GM12878 (cell line): ENCODE results near the gene PLPPR2. TPM values are rescaled to one million over a fixed set of nuclear protein-coding genes. Genes with fewer than 3 reads are reported as not detected.
A peak's percentile ranks its signal among the peaks of the same experiment; 100 is the strongest.

Experiments used
- BCL11A ChIP-seq: IDR thresholded peaks from 2 replicates; pipeline ENCODE4 v1.6.1; 2011; ENCODE audit warnings: low read depth, low read length
- BMI1 ChIP-seq: fragments of 450-650 bp; IDR thresholded peaks from 2 replicates; pipeline ENCODE4 v1.6.1; 2016; ENCODE audit warnings: mild to moderate bottlenecking, moderate library complexity, borderline replicate concordance
- CHD4 ChIP-seq: fragments of 200-600 bp; sonication (generic); IDR thresholded peaks from 2 replicates; pipeline ENCODE4 v1.6.1; 2016; ENCODE audit warnings: mild to moderate bottlenecking
- MTA2 ChIP-seq: fragments of 450-650 bp; IDR thresholded peaks from 2 replicates; pipeline ENCODE4 v1.6.1; 2016; ENCODE audit warnings: low read depth, mild to moderate bottlenecking, moderate library complexity
- RUNX3 ChIP-seq: IDR thresholded peaks from 2 replicates; pipeline ENCODE4 v1.6.1; 2012; ENCODE audit warnings: low read length, inconsistent platforms
- SREBF2 ChIP-seq: IDR thresholded peaks from 2 replicates; pipeline ENCODE4 v1.6.1; 2012; ENCODE audit warnings: mild to moderate bottlenecking, low read length
- polyA plus RNA-seq, 11 experiments: library from polyadenylated mRNA; depleted of rRNA in 4 of 11; unstranded in 6 of 11; stranded (reverse) in 5 of 11; fragments of >200 nt; fragmentation: Nextera tagmentation in 4 of 11; fragmentation: Illumina TruSeq in 1 of 11; extraction: Ambion mirVana in 4 of 11; extraction: Trizol in 1 of 11; gene quantifications; 1 replicate in 1 of 11; 2 replicates in 10 of 11; pipeline versions ENCODE4 v1.2.1 to v1.2.3, GENCODE V29; 2011 to 2016; ENCODE audit warnings: inconsistent platforms in 2 of 11, missing spikeins in 2 of 11, low read depth in 1 of 11
- total RNA-seq, 4 experiments: library from RNA; depleted of rRNA in 3 of 4; stranded (reverse); fragments of >200 nt in 3 of 4; fragmentation: Illumina TruSeq in 1 of 4; extraction: Trizol in 1 of 4; gene quantifications; 2 replicates each; pipeline versions ENCODE4 v1.2.1 to v1.2.3, GENCODE V29; 2013 to 2021
- TF ChIP-seq, protein P1 (sequence below): fragments of 450-650 bp; formaldehyde crosslinking; IDR thresholded peaks from 2 replicates; pipeline ENCODE4 v1.4.0; 2020; ENCODE audit warnings: mild to moderate bottlenecking, moderate library complexity
- TF ChIP-seq, protein P2 (sequence below): IDR thresholded peaks from 2 replicates; pipeline ENCODE4 v1.6.1; 2012; ENCODE audit warnings: low read depth, low read length, improper control_type of control experiment
- TF ChIP-seq, protein P3 (sequence below): fragments of 450-650 bp; conservative IDR thresholded peaks from 2 replicates; pipeline ENCODE4 v1.6.1; 2017; ENCODE audit warnings: mild to moderate bottlenecking, moderate library complexity
- TF ChIP-seq, protein P4 (sequence below): fragments of 450-650 bp; formaldehyde crosslinking; IDR thresholded peaks from 2 replicates; pipeline ENCODE4 v1.4.0; 2022; ENCODE audit warnings: mild to moderate bottlenecking, moderate library complexity
- TF ChIP-seq, protein P5 (sequence below): IDR thresholded peaks from 2 replicates; pipeline ENCODE4 v1.6.1; 2012; ENCODE audit warnings: mild to moderate bottlenecking, low read depth, low read length

PLPPR2 gene
- total and polyA plus RNA-seq, 10 of the 15 experiments (the other 5 are each of a cell fraction or from before 2014, with no cell fraction given) = 0.09 to 2.8 (median 0.70) TPM

DNA sequence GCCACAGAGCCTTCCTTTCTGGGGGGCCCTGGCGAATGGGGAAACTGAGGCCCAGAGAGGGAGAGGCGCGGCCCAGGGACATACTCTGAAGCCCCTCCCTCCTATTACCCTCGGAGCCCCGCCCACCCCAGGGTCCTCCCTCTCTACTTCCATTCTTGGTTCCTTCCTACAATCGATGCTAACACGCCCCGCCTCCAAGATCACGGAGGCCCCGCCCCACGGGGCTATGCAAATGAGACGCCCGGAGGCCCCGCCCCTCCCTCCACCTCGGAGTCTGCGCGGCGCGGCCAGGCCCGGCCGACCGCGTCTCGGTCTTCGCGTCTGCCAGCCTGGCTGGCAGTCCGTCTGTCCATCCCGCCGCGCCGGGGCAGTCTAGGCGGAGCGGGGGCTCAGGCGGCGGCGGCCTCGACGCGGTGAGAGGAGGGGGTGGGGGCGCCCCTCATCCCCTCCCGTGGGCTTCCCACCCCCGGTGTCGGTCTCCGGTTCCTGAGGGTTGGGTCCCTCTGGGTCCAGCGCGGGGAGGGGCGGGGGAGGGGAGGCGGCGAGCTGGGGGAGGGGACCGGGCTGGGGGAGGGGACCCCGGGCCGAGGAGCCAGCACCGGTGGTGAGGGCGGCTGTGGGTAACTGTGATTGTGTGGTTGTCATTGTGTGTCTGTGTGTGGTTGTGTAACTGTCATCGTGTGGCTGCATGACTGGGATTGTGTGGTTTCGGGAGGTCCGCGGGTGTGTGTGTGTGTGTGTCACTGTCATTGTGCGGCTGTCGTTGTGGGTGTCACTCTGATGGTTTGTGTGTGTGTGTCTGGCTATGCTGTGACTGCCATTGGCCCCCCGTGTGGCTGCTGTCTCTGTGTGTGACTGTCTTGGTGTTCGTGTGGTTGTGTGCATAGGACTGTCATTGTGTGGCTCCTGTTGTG, at the start of gene PLPPR2 (continued):
- TF ChIP-seq, protein P1, sequence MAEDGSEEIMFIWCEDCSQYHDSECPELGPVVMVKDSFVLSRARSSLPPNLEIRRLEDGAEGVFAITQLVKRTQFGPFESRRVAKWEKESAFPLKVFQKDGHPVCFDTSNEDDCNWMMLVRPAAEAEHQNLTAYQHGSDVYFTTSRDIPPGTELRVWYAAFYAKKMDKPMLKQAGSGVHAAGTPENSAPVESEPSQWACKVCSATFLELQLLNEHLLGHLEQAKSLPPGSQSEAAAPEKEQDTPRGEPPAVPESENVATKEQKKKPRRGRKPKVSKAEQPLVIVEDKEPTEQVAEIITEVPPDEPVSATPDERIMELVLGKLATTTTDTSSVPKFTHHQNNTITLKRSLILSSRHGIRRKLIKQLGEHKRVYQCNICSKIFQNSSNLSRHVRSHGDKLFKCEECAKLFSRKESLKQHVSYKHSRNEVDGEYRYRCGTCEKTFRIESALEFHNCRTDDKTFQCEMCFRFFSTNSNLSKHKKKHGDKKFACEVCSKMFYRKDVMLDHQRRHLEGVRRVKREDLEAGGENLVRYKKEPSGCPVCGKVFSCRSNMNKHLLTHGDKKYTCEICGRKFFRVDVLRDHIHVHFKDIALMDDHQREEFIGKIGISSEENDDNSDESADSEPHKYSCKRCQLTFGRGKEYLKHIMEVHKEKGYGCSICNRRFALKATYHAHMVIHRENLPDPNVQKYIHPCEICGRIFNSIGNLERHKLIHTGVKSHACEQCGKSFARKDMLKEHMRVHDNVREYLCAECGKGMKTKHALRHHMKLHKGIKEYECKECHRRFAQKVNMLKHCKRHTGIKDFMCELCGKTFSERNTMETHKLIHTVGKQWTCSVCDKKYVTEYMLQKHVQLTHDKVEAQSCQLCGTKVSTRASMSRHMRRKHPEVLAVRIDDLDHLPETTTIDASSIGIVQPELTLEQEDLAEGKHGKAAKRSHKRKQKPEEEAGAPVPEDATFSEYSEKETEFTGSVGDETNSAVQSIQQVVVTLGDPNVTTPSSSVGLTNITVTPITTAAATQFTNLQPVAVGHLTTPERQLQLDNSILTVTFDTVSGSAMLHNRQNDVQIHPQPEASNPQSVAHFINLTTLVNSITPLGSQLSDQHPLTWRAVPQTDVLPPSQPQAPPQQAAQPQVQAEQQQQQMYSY (CRISPR knock-in tag) = no peak
- TF ChIP-seq, protein P2, sequence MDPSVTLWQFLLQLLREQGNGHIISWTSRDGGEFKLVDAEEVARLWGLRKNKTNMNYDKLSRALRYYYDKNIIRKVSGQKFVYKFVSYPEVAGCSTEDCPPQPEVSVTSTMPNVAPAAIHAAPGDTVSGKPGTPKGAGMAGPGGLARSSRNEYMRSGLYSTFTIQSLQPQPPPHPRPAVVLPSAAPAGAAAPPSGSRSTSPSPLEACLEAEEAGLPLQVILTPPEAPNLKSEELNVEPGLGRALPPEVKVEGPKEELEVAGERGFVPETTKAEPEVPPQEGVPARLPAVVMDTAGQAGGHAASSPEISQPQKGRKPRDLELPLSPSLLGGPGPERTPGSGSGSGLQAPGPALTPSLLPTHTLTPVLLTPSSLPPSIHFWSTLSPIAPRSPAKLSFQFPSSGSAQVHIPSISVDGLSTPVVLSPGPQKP = no peak
- no peak for TF ChIP-seq CHD4
- TF ChIP-seq, protein P3, sequence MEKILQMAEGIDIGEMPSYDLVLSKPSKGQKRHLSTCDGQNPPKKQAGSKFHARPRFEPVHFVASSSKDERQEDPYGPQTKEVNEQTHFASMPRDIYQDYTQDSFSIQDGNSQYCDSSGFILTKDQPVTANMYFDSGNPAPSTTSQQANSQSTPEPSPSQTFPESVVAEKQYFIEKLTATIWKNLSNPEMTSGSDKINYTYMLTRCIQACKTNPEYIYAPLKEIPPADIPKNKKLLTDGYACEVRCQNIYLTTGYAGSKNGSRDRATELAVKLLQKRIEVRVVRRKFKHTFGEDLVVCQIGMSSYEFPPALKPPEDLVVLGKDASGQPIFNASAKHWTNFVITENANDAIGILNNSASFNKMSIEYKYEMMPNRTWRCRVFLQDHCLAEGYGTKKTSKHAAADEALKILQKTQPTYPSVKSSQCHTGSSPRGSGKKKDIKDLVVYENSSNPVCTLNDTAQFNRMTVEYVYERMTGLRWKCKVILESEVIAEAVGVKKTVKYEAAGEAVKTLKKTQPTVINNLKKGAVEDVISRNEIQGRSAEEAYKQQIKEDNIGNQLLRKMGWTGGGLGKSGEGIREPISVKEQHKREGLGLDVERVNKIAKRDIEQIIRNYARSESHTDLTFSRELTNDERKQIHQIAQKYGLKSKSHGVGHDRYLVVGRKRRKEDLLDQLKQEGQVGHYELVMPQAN = no peak
- TF ChIP-seq BMI1 = no peak
- no peak for TF ChIP-seq SREBF2
- TF ChIP-seq, protein P4, sequence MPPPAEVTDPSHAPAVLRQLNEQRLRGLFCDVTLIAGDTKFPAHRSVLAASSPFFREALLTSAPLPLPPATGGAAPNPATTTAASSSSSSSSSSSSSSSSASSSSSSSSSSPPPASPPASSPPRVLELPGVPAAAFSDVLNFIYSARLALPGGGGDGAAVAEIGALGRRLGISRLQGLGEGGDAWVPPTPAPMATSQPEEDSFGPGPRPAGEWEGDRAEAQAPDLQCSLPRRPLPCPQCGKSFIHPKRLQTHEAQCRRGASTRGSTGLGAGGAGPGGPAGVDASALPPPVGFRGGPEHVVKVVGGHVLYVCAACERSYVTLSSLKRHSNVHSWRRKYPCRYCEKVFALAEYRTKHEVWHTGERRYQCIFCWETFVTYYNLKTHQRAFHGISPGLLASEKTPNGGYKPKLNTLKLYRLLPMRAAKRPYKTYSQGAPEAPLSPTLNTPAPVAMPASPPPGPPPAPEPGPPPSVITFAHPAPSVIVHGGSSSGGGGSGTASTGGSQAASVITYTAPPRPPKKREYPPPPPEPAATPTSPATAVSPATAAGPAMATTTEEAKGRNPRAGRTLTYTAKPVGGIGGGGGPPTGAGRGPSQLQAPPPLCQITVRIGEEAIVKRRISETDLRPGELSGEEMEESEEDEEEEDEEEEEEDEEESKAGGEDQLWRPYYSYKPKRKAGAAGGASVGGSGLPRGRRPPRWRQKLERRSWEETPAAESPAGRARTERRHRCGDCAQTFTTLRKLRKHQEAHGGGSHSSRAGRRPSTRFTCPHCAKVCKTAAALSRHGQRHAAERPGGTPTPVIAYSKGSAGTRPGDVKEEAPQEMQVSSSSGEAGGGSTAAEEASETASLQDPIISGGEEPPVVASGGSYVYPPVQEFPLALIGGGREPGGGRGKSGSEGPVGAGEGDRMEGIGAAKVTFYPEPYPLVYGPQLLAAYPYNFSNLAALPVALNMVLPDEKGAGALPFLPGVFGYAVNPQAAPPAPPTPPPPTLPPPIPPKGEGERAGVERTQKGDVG = no peak
- no peak for TF ChIP-seq BCL11A
- TF ChIP-seq MTA2 = no peak
- TF ChIP-seq RUNX3 = peak; percentile 63
- TF ChIP-seq, protein P5, sequence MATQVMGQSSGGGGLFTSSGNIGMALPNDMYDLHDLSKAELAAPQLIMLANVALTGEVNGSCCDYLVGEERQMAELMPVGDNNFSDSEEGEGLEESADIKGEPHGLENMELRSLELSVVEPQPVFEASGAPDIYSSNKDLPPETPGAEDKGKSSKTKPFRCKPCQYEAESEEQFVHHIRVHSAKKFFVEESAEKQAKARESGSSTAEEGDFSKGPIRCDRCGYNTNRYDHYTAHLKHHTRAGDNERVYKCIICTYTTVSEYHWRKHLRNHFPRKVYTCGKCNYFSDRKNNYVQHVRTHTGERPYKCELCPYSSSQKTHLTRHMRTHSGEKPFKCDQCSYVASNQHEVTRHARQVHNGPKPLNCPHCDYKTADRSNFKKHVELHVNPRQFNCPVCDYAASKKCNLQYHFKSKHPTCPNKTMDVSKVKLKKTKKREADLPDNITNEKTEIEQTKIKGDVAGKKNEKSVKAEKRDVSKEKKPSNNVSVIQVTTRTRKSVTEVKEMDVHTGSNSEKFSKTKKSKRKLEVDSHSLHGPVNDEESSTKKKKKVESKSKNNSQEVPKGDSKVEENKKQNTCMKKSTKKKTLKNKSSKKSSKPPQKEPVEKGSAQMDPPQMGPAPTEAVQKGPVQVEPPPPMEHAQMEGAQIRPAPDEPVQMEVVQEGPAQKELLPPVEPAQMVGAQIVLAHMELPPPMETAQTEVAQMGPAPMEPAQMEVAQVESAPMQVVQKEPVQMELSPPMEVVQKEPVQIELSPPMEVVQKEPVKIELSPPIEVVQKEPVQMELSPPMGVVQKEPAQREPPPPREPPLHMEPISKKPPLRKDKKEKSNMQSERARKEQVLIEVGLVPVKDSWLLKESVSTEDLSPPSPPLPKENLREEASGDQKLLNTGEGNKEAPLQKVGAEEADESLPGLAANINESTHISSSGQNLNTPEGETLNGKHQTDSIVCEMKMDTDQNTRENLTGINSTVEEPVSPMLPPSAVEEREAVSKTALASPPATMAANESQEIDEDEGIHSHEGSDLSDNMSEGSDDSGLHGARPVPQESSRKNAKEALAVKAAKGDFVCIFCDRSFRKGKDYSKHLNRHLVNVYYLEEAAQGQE = no peak
